Panc1 (cell line): ENCODE measurements around the gene KNDC1.

ENCODE experiments used
- POLR2AphosphoS5 ChIP-seq: IDR thresholded peaks from 2 replicates; pipeline ENCODE4 v1.6.1; 2012; ENCODE audit warnings: mild to moderate bottlenecking, low read depth, low read length, moderate library complexity
- REST ChIP-seq, 2 experiments: IDR thresholded peaks; 2 replicates each; pipeline ENCODE4 v1.6.1; 2011 to 2012; ENCODE audit warnings: low read depth in 2 of 2, control low read depth in 1 of 2, low read length in 1 of 2, mild to moderate bottlenecking in 1 of 2, moderate library complexity in 1 of 2; ENCODE audit not compliant: insufficient read depth in 1 of 2

DNA sequence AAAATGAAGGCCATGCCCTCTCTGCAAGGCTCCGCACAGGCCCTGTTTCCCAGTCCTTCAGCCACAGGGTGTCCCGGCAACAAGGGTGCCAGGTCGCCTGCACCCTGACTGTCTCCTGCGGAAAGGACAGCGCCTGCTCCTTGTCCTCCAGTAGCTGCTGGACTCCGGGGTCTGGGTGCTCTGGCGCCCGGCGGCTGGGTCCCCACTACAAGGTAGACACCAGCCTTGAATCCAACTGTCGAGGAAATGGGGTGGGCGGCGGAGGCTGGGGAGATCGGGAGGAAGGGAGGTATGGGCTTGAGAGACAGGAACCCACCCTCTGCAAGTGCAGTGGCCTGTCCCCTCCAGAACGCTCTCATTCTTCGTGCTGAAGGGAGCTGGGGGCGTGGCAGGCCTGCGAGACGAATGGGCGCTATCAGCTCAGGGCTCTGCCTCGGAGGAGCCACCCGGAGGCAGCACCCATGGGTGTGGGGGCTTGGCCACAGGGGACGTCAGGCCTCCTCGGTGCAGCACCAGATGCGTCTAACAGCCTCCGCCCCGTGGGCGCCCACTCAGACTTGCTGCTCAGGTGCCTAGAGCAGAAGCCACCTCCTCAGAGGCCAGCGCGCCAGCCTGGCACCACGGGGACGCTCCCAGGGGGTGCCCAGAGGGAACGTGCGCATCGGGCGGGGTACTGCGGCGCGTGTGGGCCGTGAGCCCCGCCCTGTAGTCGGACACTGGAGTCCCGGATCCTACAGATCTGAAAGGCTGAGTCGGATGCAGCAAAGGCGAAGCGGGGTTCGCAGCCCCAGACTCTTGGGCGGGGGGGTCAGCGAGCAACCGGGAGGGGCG is 101.1 kb downstream of the KNDC1 start:
- TF ChIP-seq POLR2AphosphoS5: 0 out of 2 replicates have a peak, but pooled peaks have one; percentile 1
- TF ChIP-seq REST (IDR thresholded peaks at IDR 0.05; ENCODE audit: insufficient read depth in 1 of 2, low read depth in 2 of 2, low read length in 1 of 2): 0 out of 4 replicates have a peak, but pooled peaks of 1 of the 2 experiments have one; percentile 41
